Endometrium (tissue), 2 donors: Measurements from ENCODE around the gene DOCK8.
"Not testable (repeated sequence)": the region's sequence is repeated elsewhere in the genome, so short reads cannot be mapped to it uniquely, and the experiment has no call there.

ENCODE experiments used
- FAIRE-seq: peaks from 2 replicates; lab custom pipeline; 2012; peaks lifted over from hg19 to GRCh38; lab: Jason Lieb, UNC
- donor health status: control.
- donor health status: control.

Gene DOCK8

GRCh38 chr9:214648-215493, at the start of gene DOCK8:
DOCK8 (plus strand) TSS chr9:214865; CDS start chr9:214977, 112 bp downstream.
- no peak for FAIRE-seq

GRCh38 chr9:169757-170156, 44.9 kb upstream of the DOCK8 start:
- FAIRE-seq, result not testable (repeated sequence)

- FAIRE-seq, result not testable (repeated sequence)
Observed at GRCh38 chr9:178140-178825, 36.4 kb upstream of the DOCK8 start.

- FAIRE-seq, result not testable (repeated sequence)
Observed at GRCh38 chr9:178970-179383, 35.7 kb upstream of the DOCK8 start, which contains the start of gene ZNG1A. ZNG1A (minus strand) TSS chr9:179056; CDS start chr9:178969, 87 bp downstream.

- FAIRE-seq, result not testable (repeated sequence)
Observed at GRCh38 chr9:199601-200000, 15.1 kb upstream of the DOCK8 start.

GRCh38 chr9:206481-206880, 8.2 kb upstream of the DOCK8 start:
- FAIRE-seq, result no peak

GRCh38 chr9:209143-209758, 5.4 kb upstream of the DOCK8 start:
- FAIRE-seq, result no peak

GRCh38 chr9:211036-211435, 3.6 kb upstream of the DOCK8 start:
- no peak for FAIRE-seq

- no peak for FAIRE-seq
Observed at GRCh38 chr9:211557-211956, 3.1 kb upstream of the DOCK8 start.

- FAIRE-seq, result no peak
Observed at GRCh38 chr9:212297-212696, 2.4 kb upstream of the DOCK8 start.

- FAIRE-seq, result not testable (repeated sequence)
Observed at GRCh38 chr9:213901-214300, 764 bp upstream of the DOCK8 start.

- FAIRE-seq, result no peak
Observed at GRCh38 chr9:214351-214647, 366 bp upstream of the DOCK8 start.

GRCh38 chr9:215631-216155, 1.0 kb downstream of the DOCK8 start:
- FAIRE-seq, result no peak

GRCh38 chr9:216866-217265, 2.2 kb downstream of the DOCK8 start:
- no peak for FAIRE-seq

GRCh38 chr9:217950-218349, 3.3 kb downstream of the DOCK8 start:
- FAIRE-seq, result no peak

- FAIRE-seq, result not testable (repeated sequence)
Observed at GRCh38 chr9:219036-219435, 4.4 kb downstream of the DOCK8 start.

GRCh38 chr9:219670-220365, 5.2 kb downstream of the DOCK8 start:
- no peak for FAIRE-seq

GRCh38 chr9:221989-222776, 7.5 kb downstream of the DOCK8 start:
- FAIRE-seq, result no peak

- FAIRE-seq, result no peak
Observed at GRCh38 chr9:223152-223551, 8.5 kb downstream of the DOCK8 start.

- FAIRE-seq, result no peak
Observed at GRCh38 chr9:224026-224425, 9.4 kb downstream of the DOCK8 start.
